HUES6 (cell line): ENCODE data around the gene TBCE.

ENCODE experiments used
- H3K27ac ChIP-seq: 2 replicates; pipeline ENCODE4 v1.7.0; 2013; ENCODE audit warnings: low read depth, mild to moderate bottlenecking, low read length, inconsistent platforms
- H3K27me3 ChIP-seq: 2 replicates; pipeline ENCODE4 v1.6.1; 2013; ENCODE audit warnings: low read length; ENCODE audit not compliant: control insufficient read depth, insufficient read depth
- H3K36me3 ChIP-seq: 2 replicates; pipeline ENCODE4 v1.6.1; 2013; ENCODE audit warnings: low read length; ENCODE audit not compliant: control insufficient read depth, insufficient read depth
- H3K4me1 ChIP-seq: 2 replicates; pipeline ENCODE4 v1.6.1; 2013; ENCODE audit warnings: low read length; ENCODE audit not compliant: control insufficient read depth, insufficient read depth
- H3K4me3 ChIP-seq: 2 replicates; pipeline ENCODE4 v1.5.1; 2013; ENCODE audit warnings: low read depth, low read length
- H3K9ac ChIP-seq: one replicate; pipeline ENCODE4 v1.6.1; 2013; ENCODE audit warnings: mild to moderate bottlenecking, low read length
- H3K9me3 ChIP-seq: 2 replicates; pipeline ENCODE4 v1.6.1; 2013; ENCODE audit warnings: low read depth, low read length; ENCODE audit not compliant: control insufficient read depth, insufficient read depth

TBCE gene

GRCh38 chr1:235483090-235483489, 115.9 kb downstream of the TBCE start:
- H3K27me3 ChIP-seq: no peaks in the 10 kb centered on the region
- H3K27ac ChIP-seq: no peak overlapping the region
- H3K36me3 ChIP-seq: peaks cover 68% of the 10 kb centered on the region
- no peak overlapping the region for H3K9ac ChIP-seq
- H3K4me3 ChIP-seq: no peak overlapping the region
- H3K4me1 ChIP-seq: no peaks in the 10 kb centered on the region
- H3K9me3 ChIP-seq: no peaks in the 10 kb centered on the region

GRCh38 chr1:235485558-235485957, 118.3 kb downstream of the TBCE start:
- Histone ChIP-seq H3K9me3 (no peaks in the 10 kb centered on the region), H3K36me3 (peaks cover 63% of the 10 kb centered on the region)

GRCh38 chr1:235486321-235486720, 119.1 kb downstream of the TBCE start:
- Histone ChIP-seq H3K27me3 (no peaks in the 10 kb centered on the region), H3K36me3 (peaks cover 64% of the 10 kb centered on the region), H3K4me3 (no peak overlapping the region), H3K27ac (no peak overlapping the region), H3K4me1 (no peaks in the 10 kb centered on the region), H3K9ac (no peak overlapping the region), H3K9me3 (no peaks in the 10 kb centered on the region)

More at GRCh38 chr1:235485558-235485957, 118.3 kb downstream of the TBCE start:
- no peaks in the 10 kb centered on the region for H3K4me1 ChIP-seq
- H3K4me3 ChIP-seq: no peak overlapping the region
- no peak overlapping the region for H3K9ac ChIP-seq
- no peak overlapping the region for H3K27ac ChIP-seq
- H3K27me3 ChIP-seq: no peaks in the 10 kb centered on the region

- Histone ChIP-seq H3K4me3 (no peak overlapping the region), H3K27ac (no peak overlapping the region), H3K4me1 (no peaks in the 10 kb centered on the region), H3K9me3 (no peaks in the 10 kb centered on the region), H3K27me3 (no peaks in the 10 kb centered on the region), H3K36me3 (peaks cover 76% of the 10 kb centered on the region), H3K9ac (no peak overlapping the region)
These were observed 124.4 kb downstream of the TBCE start for GRCh38 chr1:235491644-235492043.

GRCh38 chr1:235494531-235494930, 127.3 kb downstream of the TBCE start:
- Histone ChIP-seq H3K9me3 (no peaks in the 10 kb centered on the region), H3K4me1 (no peaks in the 10 kb centered on the region), H3K4me3 (no peak overlapping the region), H3K27me3 (no peaks in the 10 kb centered on the region), H3K9ac (no peak overlapping the region), H3K36me3 (peaks cover 55% of the 10 kb centered on the region), H3K27ac (no peak overlapping the region)

GRCh38 chr1:235495030-235495429, 127.8 kb downstream of the TBCE start:
- H3K4me3 ChIP-seq: no peak overlapping the region
- no peak overlapping the region for H3K9ac ChIP-seq
- H3K27ac ChIP-seq: no peak overlapping the region
- no peaks in the 10 kb centered on the region for H3K27me3 ChIP-seq
- peaks cover 51% of the 10 kb centered on the region for H3K36me3 ChIP-seq
- H3K9me3 ChIP-seq: no peaks in the 10 kb centered on the region
- H3K4me1 ChIP-seq: no peaks in the 10 kb centered on the region

GRCh38 chr1:235495551-235495950, 128.3 kb downstream of the TBCE start:
- no peak overlapping the region for H3K9ac ChIP-seq
- H3K4me3 ChIP-seq: no peak overlapping the region
- H3K4me1 ChIP-seq: no peaks in the 10 kb centered on the region
- H3K36me3 ChIP-seq: peaks cover 51% of the 10 kb centered on the region
- H3K27me3 ChIP-seq: no peaks in the 10 kb centered on the region
- no peak overlapping the region for H3K27ac ChIP-seq
- no peaks in the 10 kb centered on the region for H3K9me3 ChIP-seq

- Histone ChIP-seq H3K9ac (no peak overlapping the region), H3K4me3 (no peak overlapping the region), H3K27me3 (no peaks in the 10 kb centered on the region), H3K36me3 (no peaks in the 10 kb centered on the region), H3K9me3 (no peaks in the 10 kb centered on the region), H3K27ac (no peak overlapping the region), H3K4me1 (peaks cover 17% of the 10 kb centered on the region)
These were observed 133.8 kb downstream of the TBCE start for GRCh38 chr1:235500971-235501540.
